ENCODE measurements around the gene PTPRA.
"Not testable (repeated sequence)": the region's sequence is repeated elsewhere in the genome, so short reads cannot be mapped to it uniquely, and the experiment has no call there.

The PTPRA gene

DNA sequence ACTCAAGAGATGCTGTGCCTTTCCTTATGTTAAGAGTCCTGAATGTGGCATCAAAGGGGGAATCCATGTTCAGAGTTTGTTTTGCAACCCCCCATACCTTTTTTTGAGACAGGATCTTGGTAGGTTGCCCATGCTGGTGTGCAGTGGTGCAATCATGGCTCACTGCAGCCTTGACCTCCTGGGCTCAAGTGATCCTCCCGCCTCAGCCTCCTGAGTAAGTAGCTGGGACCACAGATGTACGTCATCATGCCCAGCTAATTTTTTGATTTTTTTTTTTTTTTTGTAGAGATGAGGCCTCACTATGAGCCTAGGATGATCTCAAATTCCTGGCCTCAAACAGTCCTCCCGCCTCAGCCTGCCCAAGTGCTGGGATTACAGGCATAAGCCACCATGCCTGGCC lies 16.5 kb downstream of the PTPRA start:
- no peak for DNase-seq

DNA sequence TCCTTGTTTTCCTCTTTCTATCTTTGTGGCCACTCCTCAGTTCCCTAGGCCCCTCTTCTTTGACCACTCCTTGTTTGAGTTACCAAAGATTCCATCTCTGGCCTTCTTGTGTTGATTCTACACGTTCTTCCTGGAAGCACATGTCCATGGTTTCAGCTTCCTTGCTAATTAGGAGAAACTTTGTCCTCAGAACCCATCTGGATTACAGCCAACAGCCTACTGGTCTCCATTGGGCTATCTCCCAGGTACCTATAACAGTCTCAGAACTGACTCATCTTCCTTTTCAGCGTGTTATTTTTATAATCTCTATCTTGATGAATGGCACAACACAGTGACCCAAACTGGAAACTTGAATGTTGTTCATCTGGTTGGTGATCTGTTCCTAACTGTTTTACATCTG lies 17.5 kb downstream of the PTPRA start:
- no peak for DNase-seq

DNA sequence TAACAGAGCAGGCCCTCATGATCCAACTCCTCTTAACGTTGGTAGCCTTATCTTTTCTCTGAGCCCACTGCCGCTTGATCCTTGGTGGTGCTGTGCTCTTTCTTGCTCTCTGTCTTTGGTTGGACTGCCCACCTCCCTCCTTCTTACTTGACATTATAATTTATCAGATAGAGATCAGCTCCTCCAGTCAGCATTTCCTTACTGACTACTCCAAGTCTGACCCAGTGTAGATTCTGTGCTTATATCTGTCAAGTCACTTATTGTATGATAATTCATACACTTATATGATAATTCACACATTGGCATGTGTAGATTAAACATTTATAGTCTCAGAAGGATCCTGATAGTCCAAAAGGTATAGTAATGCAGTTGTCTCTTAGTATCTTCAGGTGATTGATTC lies 18.1 kb downstream of the PTPRA start:
- DNase-seq: no peak

DNA sequence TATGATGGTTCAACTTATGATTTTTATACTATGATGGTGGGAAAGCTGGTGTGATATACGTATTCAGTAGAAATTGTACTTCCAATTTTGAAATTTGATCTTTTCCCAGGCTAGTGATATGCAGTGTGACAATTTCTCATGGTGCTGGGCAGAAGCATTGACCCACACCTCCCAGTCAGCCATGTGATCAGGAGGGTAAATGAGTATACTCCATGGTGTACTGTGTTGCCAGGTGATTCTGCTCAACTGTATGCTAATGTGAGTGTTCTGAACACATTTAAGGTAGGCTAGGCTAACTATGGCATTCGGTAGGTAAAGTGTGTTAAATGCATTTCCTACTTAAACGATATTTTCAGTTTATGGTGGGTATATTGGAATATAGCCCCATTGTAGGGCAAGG lies 19.1 kb downstream of the PTPRA start:
- DNase-seq: no peak

DNA sequence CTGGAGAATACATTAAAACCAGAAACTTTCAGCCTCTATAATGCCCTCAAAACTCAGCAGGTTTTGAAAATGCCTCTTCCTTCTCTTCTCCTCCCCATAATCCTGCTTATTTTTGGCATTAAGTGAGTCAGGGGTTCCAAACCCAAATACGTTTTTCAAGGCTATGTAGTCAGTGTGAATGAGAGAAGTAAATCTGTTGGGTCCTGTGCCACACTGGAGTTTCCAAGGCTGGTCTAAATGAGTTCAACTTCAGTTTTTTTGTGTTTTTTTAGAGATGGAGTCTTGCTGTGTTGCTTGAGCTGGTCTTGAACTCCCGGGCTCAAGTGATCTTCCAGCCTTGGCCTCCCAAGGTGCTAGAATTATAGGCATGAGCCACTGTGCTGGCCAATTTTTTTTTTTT lies 20.9 kb downstream of the PTPRA start:
- DNase-seq: no peak

DNA sequence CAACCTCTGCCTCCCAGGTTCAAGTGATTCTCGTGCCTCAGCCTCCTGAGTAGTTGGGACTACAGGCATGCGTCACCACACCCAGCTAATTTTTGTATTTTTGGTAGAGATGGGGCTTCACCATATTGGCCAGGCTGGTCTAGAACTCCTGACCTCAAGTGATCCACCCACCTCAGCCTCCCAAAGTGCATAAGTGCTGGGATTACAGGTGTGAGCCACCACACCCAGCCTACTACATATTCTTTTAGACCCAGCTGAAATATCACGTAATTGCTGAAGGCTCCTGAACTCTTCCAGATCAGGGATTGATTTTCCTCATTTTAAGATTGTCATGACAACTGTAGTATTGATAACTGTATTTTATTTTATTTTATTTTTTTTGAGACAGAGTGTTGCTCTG lies 21.9 kb downstream of the PTPRA start:
- not testable (repeated sequence) for DNase-seq

DNA sequence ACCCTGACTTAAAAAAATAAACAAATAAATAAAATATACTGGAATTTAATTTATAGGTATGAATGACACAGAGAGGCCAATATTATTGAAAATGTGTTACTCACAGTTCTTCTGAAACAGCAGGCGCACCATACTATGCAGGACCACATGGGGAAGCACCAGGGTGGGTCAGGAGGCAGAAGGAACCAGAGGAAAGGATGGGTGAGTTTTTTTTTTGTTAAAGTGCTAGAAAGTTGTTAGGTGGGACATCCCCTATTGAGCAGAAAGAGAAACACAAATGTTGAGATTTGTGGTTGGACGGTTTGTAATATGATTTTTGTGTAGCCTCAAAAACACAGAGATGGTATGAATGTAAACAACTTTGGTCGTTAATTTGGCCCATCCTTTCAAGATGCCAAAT lies 26.0 kb downstream of the PTPRA start:
- no peak for DNase-seq

DNA sequence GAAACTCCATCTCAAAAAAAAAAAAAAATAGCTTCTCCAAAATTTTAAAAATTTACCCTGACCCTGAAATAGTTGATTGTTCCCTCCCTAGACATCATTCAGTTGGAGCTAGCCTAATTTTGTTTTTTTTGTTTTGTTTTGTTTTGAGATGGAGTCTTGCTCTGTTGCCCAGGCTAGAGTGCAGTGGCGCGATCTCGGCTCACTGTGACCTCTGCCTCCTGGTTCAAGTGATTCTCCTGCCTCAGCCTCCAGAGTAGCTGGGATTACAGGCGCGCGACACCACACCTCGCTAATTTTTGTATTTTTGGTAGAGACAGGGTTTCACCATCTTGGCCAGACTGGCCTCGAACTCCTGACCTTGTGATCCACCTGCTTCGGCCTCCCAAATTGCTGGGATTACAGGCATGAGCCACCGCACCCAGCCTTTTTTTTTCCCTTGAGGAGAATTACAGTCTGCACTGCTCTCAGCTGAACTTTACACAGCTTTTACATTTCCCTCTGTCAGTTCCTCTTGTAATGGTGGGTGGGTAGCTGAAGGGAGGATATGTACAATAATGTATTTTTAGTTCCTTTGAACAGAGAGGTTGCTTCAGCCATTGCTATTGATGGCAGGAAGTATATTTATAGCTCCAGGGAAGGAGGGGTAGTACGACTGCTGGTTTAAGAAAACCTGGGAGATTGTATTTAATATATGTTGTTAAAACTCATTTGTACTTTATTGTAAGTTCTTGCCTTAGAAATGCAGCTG lies 27.7 kb downstream of the PTPRA start:
- DNase-seq: no peak

DNA sequence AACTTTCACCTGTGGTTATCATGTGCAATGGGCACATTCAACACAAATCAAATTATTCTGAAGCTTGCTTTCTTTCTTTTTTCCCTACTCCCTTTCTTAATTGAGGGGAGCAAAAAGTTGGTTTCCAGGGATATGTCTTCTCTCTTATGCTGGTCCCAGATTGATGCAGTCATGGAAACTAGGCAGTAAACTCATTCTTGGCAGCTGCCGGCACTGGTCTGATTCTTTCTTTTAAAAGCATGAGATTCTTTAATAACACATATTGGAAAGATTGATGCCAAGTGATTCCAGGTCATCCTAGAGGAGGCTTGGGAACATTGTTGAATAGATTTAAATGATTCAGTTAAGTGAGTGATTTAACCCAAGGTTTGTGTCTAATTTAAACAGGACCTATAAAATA lies 29.0 kb downstream of the PTPRA start:
- no peak for DNase-seq

DNA sequence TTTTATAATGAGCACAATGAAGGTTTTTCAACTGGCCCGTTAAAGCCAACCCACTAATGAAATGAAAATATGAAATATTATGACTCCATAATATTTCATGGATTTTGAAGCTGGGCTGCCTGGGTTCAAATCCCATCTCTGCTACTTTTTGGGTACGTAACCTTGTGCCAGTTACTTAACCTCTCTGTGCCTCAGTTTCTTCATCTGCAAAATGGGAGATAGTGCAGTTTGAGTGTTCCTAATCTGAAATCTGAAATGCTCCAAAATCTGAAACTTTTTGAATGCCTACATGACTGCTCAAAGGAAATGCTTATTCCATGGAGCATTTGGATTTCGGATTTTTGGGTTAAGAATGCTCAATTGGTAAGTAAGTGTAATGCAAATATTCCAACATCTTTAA lies 29.5 kb downstream of the PTPRA start:
- DNase-seq: no peak

DNA sequence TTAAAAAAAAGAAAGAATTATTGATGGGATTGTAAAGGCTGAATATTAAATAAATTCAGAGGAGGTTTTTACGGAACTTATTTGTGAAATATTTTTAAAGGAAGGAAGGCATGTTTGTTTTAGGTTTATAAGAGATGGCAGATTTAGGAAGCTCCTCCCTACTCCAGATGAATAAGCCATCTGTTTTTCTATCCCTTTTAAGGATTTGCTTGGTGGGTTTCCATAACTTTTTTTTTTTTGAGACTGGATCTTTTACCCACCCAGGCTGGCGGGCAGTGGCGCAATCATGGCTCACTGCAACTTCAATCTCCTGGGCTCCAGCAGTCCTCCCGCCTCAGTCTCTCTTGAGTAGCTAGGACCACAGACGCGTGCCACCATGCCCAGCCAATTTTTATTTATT lies 30.4 kb downstream of the PTPRA start:
- no peak for DNase-seq

DNA sequence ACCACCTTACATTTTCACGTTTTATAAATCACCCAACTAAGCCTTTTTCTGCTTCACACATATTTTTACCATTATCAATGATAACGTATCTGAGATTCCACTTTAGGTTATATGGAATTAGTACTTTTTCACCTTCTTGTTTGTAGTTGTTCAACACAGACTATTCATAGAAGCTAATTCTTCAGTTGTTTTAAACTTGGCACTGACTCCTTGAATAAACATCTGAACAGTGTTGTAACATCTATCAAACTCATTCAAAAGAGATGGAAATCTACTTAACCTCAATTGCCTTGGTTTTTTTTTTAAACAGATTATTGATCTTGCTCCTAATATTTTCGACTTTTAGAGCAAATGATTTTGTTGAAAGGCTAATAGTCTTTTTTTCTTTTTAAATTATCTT lies 34.2 kb downstream of the PTPRA start:
- no peak for DNase-seq

DNA sequence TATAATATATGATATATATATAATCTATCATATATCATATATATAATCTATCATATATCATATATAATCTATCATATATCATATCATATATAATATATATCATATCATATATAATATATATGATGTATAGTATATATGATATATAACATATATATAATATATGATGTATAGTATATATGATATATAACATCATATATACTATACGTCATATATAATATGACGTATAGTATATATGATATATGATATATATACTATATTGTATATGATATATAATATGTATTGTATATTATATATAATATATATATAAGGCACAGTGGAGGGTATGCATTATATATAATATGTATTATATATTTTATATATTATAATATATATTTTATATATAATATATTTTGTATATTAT lies 36.7 kb downstream of the PTPRA start:
- no peak for DNase-seq

DNA sequence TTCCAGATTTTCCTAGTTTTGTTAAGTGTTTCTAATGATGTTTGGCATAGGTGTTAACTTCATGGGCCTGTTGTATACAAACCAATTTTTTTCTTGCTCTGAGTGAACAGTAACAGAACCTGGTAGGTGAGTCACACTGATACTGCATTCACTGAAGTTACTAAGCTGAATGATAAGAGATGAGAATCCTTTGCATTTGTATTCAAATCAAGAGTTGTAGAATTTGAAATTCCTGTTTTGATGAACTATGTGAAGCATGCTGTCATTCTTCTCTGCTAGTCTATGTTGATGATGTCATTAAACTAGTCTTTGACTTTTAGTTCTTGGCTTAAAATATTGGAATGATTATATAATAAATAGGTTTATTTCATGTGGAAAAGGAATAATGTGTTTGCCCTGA lies 37.9 kb downstream of the PTPRA start:
- DNase-seq: no peak

DNA sequence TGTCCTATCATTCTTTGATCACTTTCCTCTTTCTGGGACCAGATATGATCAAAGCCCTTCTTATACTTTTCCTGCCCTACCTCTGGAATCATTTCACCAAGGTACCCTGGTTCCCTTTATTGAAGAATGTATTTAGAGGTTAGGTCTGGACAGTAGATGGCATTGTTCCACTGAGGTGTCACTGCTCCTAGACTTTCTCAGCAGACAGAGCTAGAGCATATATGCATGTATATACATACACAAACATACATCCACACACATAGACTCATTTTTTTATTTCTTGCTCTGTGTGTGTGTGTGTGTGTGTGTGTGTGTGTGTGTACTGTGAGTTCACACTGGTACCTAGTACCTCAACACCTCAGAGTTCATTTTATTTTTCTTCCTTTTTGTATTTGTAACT lies 40.9 kb downstream of the PTPRA start:
- DNase-seq: peak; percentile 3

DNA sequence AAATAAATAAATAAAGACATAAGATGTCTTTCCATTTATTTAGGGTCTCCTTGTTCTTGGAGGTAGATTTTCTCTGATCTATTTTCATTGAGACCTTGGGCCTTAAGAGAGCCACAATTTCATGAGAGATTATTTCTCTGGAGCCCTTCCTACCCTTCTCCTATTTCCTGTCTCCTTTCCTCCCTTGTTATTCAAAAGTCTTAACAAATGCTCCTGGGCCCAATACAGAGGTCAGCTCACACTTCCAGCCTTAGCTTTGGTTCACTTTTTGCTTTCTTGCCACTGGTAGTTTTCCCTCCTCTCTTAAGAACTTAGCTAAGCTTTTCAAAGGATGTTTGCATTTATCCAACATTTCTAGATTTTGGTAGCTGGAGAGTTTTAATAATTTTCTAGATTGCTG lies 44.0 kb downstream of the PTPRA start:
- no peak for DNase-seq

DNA sequence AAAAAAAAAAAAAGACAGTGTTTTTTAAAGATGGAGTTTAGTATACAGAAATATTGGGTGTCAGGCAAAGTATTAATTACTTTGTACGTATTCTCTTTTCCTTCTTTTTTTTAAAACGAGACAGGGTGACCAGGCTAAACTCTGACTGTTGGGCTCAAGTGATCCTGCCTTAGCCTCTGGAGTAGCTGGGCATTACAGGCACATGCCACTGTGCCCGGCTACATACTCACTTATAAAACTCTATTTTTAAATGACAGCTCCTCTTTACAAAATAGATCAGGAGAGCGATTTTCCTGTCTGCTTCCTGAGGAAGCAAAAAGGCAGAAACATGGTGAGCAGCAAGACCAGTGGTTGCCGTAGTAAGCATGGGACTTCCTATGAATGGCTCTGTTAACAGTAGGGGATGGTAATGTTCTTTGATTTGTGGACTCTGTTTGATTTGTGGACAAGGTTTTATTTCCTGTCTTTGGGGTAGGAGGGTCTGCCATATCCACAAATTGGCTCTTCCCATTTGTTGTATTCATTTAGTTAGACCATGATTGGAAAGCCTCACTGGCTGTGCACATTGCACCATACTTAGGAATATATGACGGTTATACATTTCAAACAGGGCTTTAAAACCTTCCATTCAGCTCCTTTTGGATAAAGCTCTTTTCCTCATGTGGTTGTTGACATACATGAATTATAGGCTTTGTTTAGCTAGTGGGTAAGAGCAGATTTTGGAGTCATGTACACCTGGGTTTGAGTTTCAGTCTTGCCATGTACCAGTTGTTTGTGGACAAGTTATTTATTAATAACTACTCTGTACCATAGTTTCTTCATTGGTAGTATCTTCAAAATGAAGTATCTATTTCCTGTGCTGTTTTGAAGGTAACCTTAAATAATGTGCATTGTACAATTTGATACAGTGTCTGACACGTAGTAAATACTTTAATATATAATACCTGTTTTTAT lies 45.1 kb downstream of the PTPRA start:
- DNase-seq: no peak

DNA sequence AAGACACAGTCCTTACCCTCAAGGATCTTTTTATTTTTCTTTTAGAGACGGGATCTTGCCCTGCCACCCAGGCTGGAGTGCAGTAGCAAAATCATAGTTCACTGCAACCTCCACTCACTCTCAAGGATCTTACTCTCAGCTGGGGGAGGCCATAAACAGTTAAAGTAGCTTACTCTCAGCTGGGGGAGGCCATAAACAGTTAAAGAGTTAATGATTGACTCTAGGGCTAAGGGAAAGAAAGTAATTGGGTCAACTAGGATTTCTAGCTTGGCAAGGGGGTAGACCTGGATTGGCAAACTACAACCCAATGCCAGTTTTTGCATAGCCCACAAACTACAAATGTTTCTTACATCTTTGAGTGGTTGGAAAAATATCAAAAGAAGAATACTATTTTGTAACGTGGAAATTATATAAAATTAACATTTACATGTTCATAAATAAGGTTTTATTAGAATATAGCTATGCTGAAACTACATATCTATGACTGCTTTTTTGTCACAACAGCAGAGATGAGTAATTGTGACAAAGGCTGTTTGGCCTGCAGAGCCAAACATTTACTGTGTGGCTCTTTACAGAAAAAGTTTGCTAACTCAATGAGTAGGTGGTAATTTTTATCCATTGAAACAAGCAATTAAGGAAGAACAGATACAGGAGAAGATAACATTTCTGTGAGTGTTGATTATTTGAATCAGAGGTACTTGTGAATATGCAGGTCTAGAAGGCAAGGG lies 46.4 kb downstream of the PTPRA start:
- no peak for DNase-seq

DNA sequence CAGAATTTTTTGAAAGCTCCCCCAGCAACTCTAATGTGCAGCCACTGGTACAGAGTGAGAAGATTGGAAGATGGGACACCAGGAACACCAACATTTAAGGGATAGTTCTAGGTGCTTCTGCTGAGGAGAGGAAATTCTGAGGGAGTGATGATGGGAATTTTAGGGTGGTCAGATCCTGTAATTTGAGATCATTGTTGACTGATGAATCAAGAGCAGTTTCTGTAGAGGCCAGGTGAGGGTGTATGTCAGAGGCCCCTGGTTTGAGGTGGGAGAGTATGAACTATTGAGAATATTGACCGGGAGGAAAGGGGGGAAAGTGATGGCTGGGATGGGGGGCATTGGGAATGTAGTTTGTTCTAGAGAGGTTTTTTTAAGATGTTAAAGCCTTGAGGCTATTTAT lies 47.2 kb downstream of the PTPRA start:
- no peak for DNase-seq

DNA sequence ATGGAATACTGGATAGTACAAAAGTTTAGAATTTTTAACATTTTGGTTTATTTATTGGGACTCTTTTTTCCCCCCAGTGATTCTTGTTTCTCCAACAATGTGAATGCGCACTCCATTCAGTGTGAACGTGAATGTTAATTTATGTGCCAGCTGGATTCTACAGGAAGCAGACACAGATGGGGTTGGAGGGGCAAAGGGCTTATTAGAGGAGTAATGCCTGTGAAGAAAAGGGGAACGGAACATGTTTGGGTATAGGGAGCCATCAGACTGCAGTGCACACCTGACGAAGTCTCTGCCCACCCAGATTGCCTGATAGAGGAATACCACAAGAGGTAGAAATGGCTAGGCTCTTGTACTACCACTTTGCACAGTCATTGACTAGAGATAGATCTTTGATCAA lies 48.2 kb downstream of the PTPRA start:
- DNase-seq: no peak

DNA sequence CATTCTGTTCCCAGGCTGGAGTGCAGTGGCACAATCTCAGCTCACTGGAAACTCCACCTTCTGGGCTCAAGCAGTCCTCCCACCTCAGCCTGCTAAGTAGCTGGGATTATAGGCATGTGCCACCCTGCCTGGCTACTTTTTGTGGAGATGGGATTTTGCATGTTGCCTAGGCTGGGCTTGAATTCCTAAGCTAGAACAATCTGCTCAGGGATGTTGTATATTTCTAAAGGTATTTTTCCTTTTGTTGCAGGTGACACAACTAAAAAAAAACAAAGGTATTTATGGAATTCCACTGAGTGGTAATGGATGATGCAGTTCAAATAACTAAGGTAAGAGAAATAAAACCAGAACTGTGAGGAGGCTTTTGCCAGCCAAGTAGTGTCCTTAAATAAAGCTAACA lies 49.7 kb downstream of the PTPRA start:
- DNase-seq: no peak

DNA sequence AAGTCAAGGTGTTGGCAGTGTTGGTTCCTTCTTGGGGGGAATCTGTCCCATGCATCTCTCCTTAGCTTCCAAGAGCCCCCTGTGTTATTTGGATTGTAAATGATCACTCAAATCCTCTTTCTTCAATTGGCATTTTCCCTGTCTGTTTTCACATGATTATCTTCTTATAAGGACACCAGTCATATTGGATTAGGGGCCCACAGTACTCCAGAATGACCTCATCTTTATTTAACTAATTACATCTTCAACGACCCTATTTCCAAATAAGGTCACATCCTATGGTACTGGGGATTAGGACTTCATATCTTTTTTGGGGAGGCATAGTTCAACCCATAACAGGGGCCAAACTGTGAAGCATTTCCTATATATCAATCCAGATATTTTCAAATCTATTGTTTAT lies 57.3 kb downstream of the PTPRA start:
- no peak for DNase-seq

DNA sequence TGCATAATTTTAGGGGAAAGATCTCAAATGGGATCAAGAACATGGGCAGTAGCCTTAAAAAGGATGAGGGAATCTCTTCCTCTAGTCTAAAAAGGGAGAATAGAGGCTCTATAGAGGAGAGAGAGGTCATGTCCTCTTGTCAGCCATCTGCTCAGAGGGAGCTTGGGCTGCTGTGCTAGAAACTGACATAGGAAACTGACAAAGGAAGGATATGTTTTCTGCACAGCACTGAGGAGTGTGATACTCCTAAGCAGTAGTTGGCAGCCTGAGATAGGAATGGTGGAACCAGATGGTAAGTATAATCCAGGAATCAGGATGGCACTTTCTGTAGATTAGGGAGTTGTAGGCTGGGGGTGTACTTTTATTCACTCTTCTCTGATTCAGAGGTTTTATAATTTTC lies 59.2 kb downstream of the PTPRA start:
- no peak for DNase-seq

DNA sequence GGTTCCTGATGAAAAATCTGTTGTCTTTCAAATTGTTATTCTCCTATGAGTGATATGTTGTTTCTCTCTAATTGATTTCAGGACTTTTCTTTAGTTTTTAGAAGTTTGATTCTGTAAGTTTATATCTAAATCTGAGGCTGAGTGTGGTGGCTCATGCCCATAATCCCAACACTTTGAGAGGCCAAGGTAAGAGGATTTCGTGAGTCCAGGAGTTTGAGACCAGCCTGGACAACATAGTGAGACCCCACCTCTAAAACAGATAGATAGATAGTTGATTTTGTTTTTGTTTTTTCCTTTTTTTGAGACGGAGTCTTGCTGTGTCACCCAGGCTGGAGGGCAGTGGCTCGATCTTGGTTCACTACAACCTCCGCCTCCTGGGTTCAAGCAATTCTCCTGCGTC lies 64.6 kb downstream of the PTPRA start:
- no peak for DNase-seq
